ENCODE measurements around the gene CACNA1C. TPM values are rescaled to one million over a fixed set of nuclear protein-coding genes. Genes with fewer than 3 reads are reported as not detected.

Gene CACNA1C
- total and polyA plus RNA-seq, 2 donors (not counting 1 experiment from before 2014, with no cell fraction given) = 0.01 to 0.02 TPM

GRCh38 chr12:2567711-2568110, 514.9 kb downstream of the CACNA1C start:
- Mint-ChIP-seq H3K9me3 (ENCODE audit: insufficient read depth) (no peaks in the 10 kb centered on the region), H3K27ac (no peak overlapping the region), H3K4me1 (no peaks in the 10 kb centered on the region), H3K27me3 (peaks cover 5% of the 10 kb centered on the region), H3K4me3 (no peak overlapping the region)
- Histone ChIP-seq H3K9me3 (ENCODE audit: control extremely low read depth in 1 of 3, control insufficient read depth in 2 of 3, insufficient read depth in 1 of 3, low read length in 2 of 3) (no peaks in the 10 kb centered on the region), H2AFZ (ENCODE audit: insufficient read depth, low read depth, low read length, poor library complexity, severe bottlenecking) (no peak overlapping the region), H3K9ac (ENCODE audit: low read length) (no peak overlapping the region), H3K4me1 (ENCODE audit: control insufficient read depth in 2 of 2, insufficient read depth in 2 of 2, low read length in 2 of 2) (no peaks in the 10 kb centered on the region), H3K4me3 (ENCODE audit: control extremely low read depth in 1 of 5, extremely low read depth in 1 of 5, insufficient read depth in 1 of 5, low read depth in 2 of 5, low read length in 4 of 5) (no peak overlapping the region), H3K27ac (ENCODE audit: low read length in 2 of 2) (no peak overlapping the region), H3K36me3 (replicated peaks in 1 of 2; ENCODE audit: control extremely low read depth in 1 of 2, control insufficient read depth in 1 of 2, extremely low read depth in 1 of 2, insufficient read depth in 2 of 2, low read length in 1 of 2) (no peaks in the 10 kb centered on the region), H3K27me3 (replicated peaks in 1 of 4; ENCODE audit: control extremely low read depth in 1 of 4, control insufficient read depth in 3 of 4, insufficient read depth in 4 of 4, low read length in 3 of 4) (no peaks in the 10 kb centered on the region), H3K79me2 (ENCODE audit: control insufficient read depth, insufficient read depth, low read length) (no peaks in the 10 kb centered on the region), H4K20me1 (ENCODE audit: control insufficient read depth, insufficient read depth, low read length, poor library complexity, severe bottlenecking) (no peaks in the 10 kb centered on the region), H3K4me2 (replicated peaks; ENCODE audit: low read depth, low read length, poor library complexity, severe bottlenecking) (no peak overlapping the region)
- no peak for ATAC-seq (ENCODE audit: low read depth)
- WGBS (ENCODE audit: insufficient coverage) = 100% methylated on average over 3 of the region's 4 CpGs
- ChIA-PET CTCF (no interaction called here), POLR2A (no interaction called here)
- no peak for TF ChIP-seq CTCF (IDR thresholded peaks at IDR 0.05)
- DNase-seq = no peak
- intact Hi-C loops (cut with micrococcal nuclease) = no loop called here

GRCh38 chr12:2570562-2570961, 517.8 kb downstream of the CACNA1C start:
- H3K9me3 Mint-ChIP-seq (ENCODE audit: insufficient read depth) = no peaks in the 10 kb centered on the region
- no peaks in the 10 kb centered on the region for H4K20me1 ChIP-seq (ENCODE audit: control insufficient read depth, insufficient read depth, low read length, poor library complexity, severe bottlenecking)
- H3K27me3 Mint-ChIP-seq = peaks cover 15% of the 10 kb centered on the region
- ChIA-PET POLR2A (no interaction called here), CTCF (no interaction called here)
- no peaks in the 10 kb centered on the region for H3K36me3 ChIP-seq (replicated peaks in 1 of 2; ENCODE audit: control extremely low read depth in 1 of 2, control insufficient read depth in 1 of 2, extremely low read depth in 1 of 2, insufficient read depth in 2 of 2, low read length in 1 of 2)
- H3K9me3 ChIP-seq (ENCODE audit: control extremely low read depth in 1 of 3, control insufficient read depth in 2 of 3, insufficient read depth in 1 of 3, low read length in 2 of 3) = no peaks in the 10 kb centered on the region
- WGBS (ENCODE audit: insufficient coverage) = 87% methylated on average over 3 of the region's 7 CpGs
- H3K27ac Mint-ChIP-seq = no peak overlapping the region
- H3K9ac ChIP-seq (ENCODE audit: low read length) = no peak overlapping the region
- no peak overlapping the region for H3K4me3 Mint-ChIP-seq
- intact Hi-C loops (cut with micrococcal nuclease) = no loop called here
- TF ChIP-seq CTCF (IDR thresholded peaks at IDR 0.05) (no peak), EZH2 (IDR thresholded peaks at IDR 0.05; ENCODE audit: borderline replicate concordance, insufficient read depth, low read depth, low read length, poor library complexity, severe bottlenecking) (no peak)
- H3K4me1 ChIP-seq (ENCODE audit: control insufficient read depth in 2 of 2, insufficient read depth in 2 of 2, low read length in 2 of 2) = no peaks in the 10 kb centered on the region
- no peaks in the 10 kb centered on the region for H3K79me2 ChIP-seq (ENCODE audit: control insufficient read depth, insufficient read depth, low read length)
- no peak for DNase-seq
- H3K4me1 Mint-ChIP-seq = no peaks in the 10 kb centered on the region
- H3K27me3 ChIP-seq (replicated peaks in 1 of 4; ENCODE audit: control extremely low read depth in 1 of 4, control insufficient read depth in 3 of 4, insufficient read depth in 4 of 4, low read length in 3 of 4) = no peaks in the 10 kb centered on the region
- no peak overlapping the region for H2AFZ ChIP-seq (ENCODE audit: insufficient read depth, low read depth, low read length, poor library complexity, severe bottlenecking)
- ATAC-seq (ENCODE audit: low read depth) = no peak
- no peak overlapping the region for H3K27ac ChIP-seq (ENCODE audit: low read length in 2 of 2)
- no peak overlapping the region for H3K4me3 ChIP-seq (ENCODE audit: control extremely low read depth in 1 of 5, extremely low read depth in 1 of 5, insufficient read depth in 1 of 5, low read depth in 2 of 5, low read length in 4 of 5)
- H3K4me2 ChIP-seq (replicated peaks; ENCODE audit: low read depth, low read length, poor library complexity, severe bottlenecking) = no peak overlapping the region

Measured in B cell (primary cell).